GM23248 (cell line): ENCODE data around the gene SEMA5B. TPM values are rescaled to one million over a fixed set of nuclear protein-coding genes. Genes with fewer than 3 reads are reported as not detected.
A peak's percentile ranks its signal among the peaks of the same experiment; 100 is the strongest.

ENCODE experiments used
- DNase-seq: peaks from one replicate; pipeline ENCODE4 v3.0.0-alpha.2; 2015
- H2AFZ ChIP-seq: fragments of 200-600 bp; sonication (generic); 2 replicates; pipeline ENCODE4 v1.6.1; 2016; ENCODE audit warnings: antibody characterized with exemption
- H3F3A ChIP-seq: fragments of 200-600 bp; sonication (generic); 2 replicates; pipeline ENCODE4 v1.6.1; 2016; ENCODE audit warnings: mild to moderate bottlenecking, antibody characterized with exemption, mixed run types; ENCODE audit not compliant: insufficient read depth
- H3K27ac ChIP-seq: fragments of 200-600 bp; sonication (generic); 2 replicates; pipeline ENCODE4 v1.5.1; 2016; ENCODE audit warnings: mild to moderate bottlenecking
- H3K27me3 ChIP-seq: fragments of 200-600 bp; sonication (generic); replicated peaks from 2 replicates; pipeline ENCODE4 v1.6.1; 2016; ENCODE audit warnings: mild to moderate bottlenecking; ENCODE audit not compliant: insufficient read depth
- H3K36me3 ChIP-seq: fragments of 200-600 bp; sonication (generic); 2 replicates; pipeline ENCODE4 v1.6.1; 2016; ENCODE audit warnings: low read depth, mild to moderate bottlenecking
- H3K4me1 ChIP-seq: fragments of 200-600 bp; sonication (generic); 2 replicates; pipeline ENCODE4 v1.6.1; 2016; ENCODE audit warnings: mild to moderate bottlenecking; ENCODE audit not compliant: insufficient read depth
- H3K4me2 ChIP-seq: fragments of 200-600 bp; sonication (generic); one replicate; pipeline ENCODE4 v1.6.1; 2016; ENCODE audit warnings: mild to moderate bottlenecking; ENCODE audit not compliant: unreplicated experiment
- H3K4me3 ChIP-seq: fragments of 200-600 bp; sonication (generic); 2 replicates; pipeline ENCODE4 v1.5.1; 2016; ENCODE audit warnings: mild to moderate bottlenecking
- H3K79me2 ChIP-seq: fragments of 200-600 bp; sonication (generic); 2 replicates; pipeline ENCODE4 v1.6.1; 2016; ENCODE audit warnings: mild to moderate bottlenecking; ENCODE audit not compliant: insufficient read depth
- H3K9ac ChIP-seq: fragments of 200-600 bp; sonication (generic); 2 replicates; pipeline ENCODE4 v1.6.1; 2016; ENCODE audit warnings: mild to moderate bottlenecking
- H3K9me2 ChIP-seq: fragments of 200-600 bp; sonication (generic); 2 replicates; pipeline ENCODE4 v1.6.1; 2016; ENCODE audit warnings: mixed run types, mild to moderate bottlenecking, moderate library complexity; ENCODE audit not compliant: insufficient read depth
- H3K9me3 ChIP-seq: fragments of 200-600 bp; sonication (generic); one replicate; pipeline ENCODE4 v1.6.1; 2017; ENCODE audit warnings: low read depth
- H4K20me1 ChIP-seq: fragments of 200-600 bp; sonication (generic); 2 replicates; pipeline ENCODE4 v1.6.0; 2016; ENCODE audit not compliant: insufficient read depth
- EZH2 ChIP-seq: fragments of 200-600 bp; sonication (generic); IDR thresholded peaks from 2 replicates; pipeline ENCODE4 v1.6.1; 2018; ENCODE audit warnings: antibody characterized with exemption, mild to moderate bottlenecking; ENCODE audit not compliant: insufficient read depth, poor library complexity, severe bottlenecking
- EZH2phosphoT487 ChIP-seq: fragments of 200-600 bp; sonication (generic); IDR thresholded peaks from 2 replicates; pipeline ENCODE4 v1.6.1; 2018; ENCODE audit warnings: antibody characterized with exemption, moderate library complexity, mild to moderate bottlenecking, low read depth; ENCODE audit not compliant: insufficient read depth
- WGBS, 2 experiments: methylation state at CpG; one replicate each; pipeline ENCODE4 v1.1.6; 2015 to 2017; ENCODE audit warnings: low lambda C conversion rate in 2 of 2, low coverage in 1 of 2; ENCODE audit errors: missing lambda C conversion rate in 2 of 2; 5-methylcytosine and 5-hydroxymethylcytosine counted together
- in situ Hi-C: fragments of 300-500 bp; cut with MboI; formaldehyde crosslinking; loops from 2 replicates; pipeline ENCODE4 v1.15.0; 2020
- polyA plus RNA-seq: library from polyadenylated mRNA; unstranded; fragments of >200 nt; fragmentation: Nextera tagmentation; extraction: Ambion mirVana; gene quantifications from 2 replicates; pipeline ENCODE4 v1.2.1, GENCODE V29; 2016
- total RNA-seq: library from RNA; depleted of rRNA; stranded (reverse); fragments of >200 nt; shearing (Covaris generic); gene quantifications from 2 replicates; pipeline ENCODE4 v1.2.3, GENCODE V29; 2014

Gene SEMA5B
- total and polyA plus RNA-seq, 2 experiments from 2014 or later, result not detected

DNA sequence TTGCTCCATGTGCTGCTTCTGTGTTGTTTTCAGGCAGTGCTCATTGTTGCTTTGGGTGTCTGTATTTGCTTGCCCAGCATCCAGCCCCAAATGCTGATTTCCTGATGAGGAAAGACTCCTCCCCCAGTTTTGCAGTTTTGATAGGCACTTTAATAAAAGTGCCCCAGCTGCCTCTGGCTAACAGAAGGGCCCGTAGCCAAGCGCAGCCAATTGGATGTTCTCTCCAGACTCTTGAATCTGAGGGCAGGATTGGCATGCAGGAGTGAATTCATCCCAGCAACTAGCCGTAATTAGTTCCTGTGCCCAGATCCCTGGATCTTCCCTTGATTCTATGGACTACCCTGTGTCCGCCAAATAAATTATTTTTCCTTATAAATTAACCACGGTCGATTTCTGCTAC is 14.8 kb upstream of the SEMA5B start:
- Histone ChIP-seq H3F3A (no peaks in the 10 kb centered on the region), H2AFZ (no peak overlapping the region), H3K9me3 (no peaks in the 10 kb centered on the region), H3K4me2 (no peak overlapping the region), H3K9me2 (no peaks in the 10 kb centered on the region), H3K36me3 (no peaks in the 10 kb centered on the region), H3K27ac (no peak overlapping the region), H3K4me3 (no peak overlapping the region), H4K20me1 (no peaks in the 10 kb centered on the region), H3K79me2 (no peaks in the 10 kb centered on the region), H3K4me1 (no peaks in the 10 kb centered on the region), H3K9ac (no peak overlapping the region), H3K27me3 (peaks cover 36% of the 10 kb centered on the region)
- 89 to 95% methylated on average over 6 of the region's 6 CpGs for WGBS, 2 experiments
- no peak for DNase-seq
- in situ Hi-C loops, result no loop called here
- no peak for TF ChIP-seq EZH2
- no peak for TF ChIP-seq EZH2phosphoT487

DNA sequence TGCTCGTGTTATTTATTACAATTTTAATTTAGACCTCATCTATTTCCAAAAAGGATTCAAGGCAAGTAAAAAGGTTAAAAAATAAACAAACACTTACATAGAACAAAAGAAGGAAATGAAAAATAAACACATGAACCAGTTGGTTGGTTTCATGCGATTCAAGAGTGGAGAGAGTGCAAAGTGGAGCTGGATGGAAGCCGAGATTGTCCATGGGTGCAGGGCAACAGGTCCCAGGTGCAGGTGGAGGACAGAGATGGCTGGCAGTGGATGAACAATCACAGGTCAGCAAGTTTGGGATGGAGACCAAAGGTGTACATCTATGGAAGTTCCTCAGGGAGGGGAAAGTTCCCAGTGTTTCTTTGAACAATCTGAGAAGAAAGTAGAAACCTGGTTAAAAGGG is 11.6 kb upstream of the SEMA5B start:
- H3K4me1 ChIP-seq, result peaks cover 7% of the 10 kb centered on the region; the same call in 1 of the 2 replicates
- no peaks in the 10 kb centered on the region for H3K79me2 ChIP-seq
- 28 to 29% methylated on average over 3 of the region's 3 CpGs for WGBS, 2 experiments
- TF ChIP-seq EZH2phosphoT487, result no peak
- no peak for TF ChIP-seq EZH2
- no peak for DNase-seq
- peaks cover 36% of the 10 kb centered on the region for H3K27me3 ChIP-seq
- H4K20me1 ChIP-seq, result no peaks in the 10 kb centered on the region
- H3K9me3 ChIP-seq, result no peaks in the 10 kb centered on the region
- no peak overlapping the region for H2AFZ ChIP-seq
- in situ Hi-C loops, result no loop called here
- no peak overlapping the region for H3K27ac ChIP-seq
- peaks cover 6% of the 10 kb centered on the region; the same call in 1 of the 2 replicates for H3F3A ChIP-seq
- no peak overlapping the region for H3K4me3 ChIP-seq
- H3K9me2 ChIP-seq, result no peaks in the 10 kb centered on the region
- no peak overlapping the region for H3K9ac ChIP-seq
- H3K36me3 ChIP-seq, result no peaks in the 10 kb centered on the region
- H3K4me2 ChIP-seq, result no peak overlapping the region

- no peak overlapping the region for H3K4me3 ChIP-seq
- no peaks in the 10 kb centered on the region for H4K20me1 ChIP-seq
- H3K27ac ChIP-seq, result no peak overlapping the region
- peaks cover 7% of the 10 kb centered on the region; the same call in 1 of the 2 replicates for H3K4me1 ChIP-seq
- no peak for DNase-seq
- H3K9me3 ChIP-seq, result no peaks in the 10 kb centered on the region
- in situ Hi-C loops, result no loop called here
- H3K9ac ChIP-seq, result no peak overlapping the region
- peaks cover 6% of the 10 kb centered on the region; the same call in 1 of the 2 replicates for H3F3A ChIP-seq
- H3K79me2 ChIP-seq, result no peaks in the 10 kb centered on the region
- H3K27me3 ChIP-seq, result peaks cover 36% of the 10 kb centered on the region
- no peak overlapping the region for H2AFZ ChIP-seq
- H3K4me2 ChIP-seq, result no peak overlapping the region
- no peaks in the 10 kb centered on the region for H3K36me3 ChIP-seq
- H3K9me2 ChIP-seq, result no peaks in the 10 kb centered on the region
- TF ChIP-seq EZH2 (no peak), EZH2phosphoT487 (no peak)
Measured at GRCh38 chr3:123038751-123039150, 11.2 kb upstream of the SEMA5B start.

DNA sequence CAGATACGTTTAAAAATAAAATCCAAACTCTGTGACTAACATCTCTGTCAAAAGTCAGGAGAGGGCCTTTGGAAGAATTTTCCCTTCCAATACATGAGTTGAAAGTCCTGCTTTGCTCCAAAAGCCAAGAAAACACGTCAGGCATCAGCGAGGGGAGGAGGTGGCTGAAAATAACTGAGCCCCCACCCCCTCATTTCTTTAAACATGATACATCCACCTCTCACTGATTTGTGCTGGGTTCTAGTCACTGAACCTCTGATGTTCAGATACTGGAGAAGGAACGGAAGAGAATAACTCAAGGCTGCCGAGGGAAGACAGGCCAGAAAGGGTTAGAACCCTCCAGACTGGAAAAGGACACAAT is 9.4 kb upstream of the SEMA5B start:
- in situ Hi-C loops, result no loop called here
- H3K4me1 ChIP-seq, result peaks cover 7% of the 10 kb centered on the region; the same call in 1 of the 2 replicates
- no peaks in the 10 kb centered on the region for H4K20me1 ChIP-seq
- no peaks in the 10 kb centered on the region for H3K9me2 ChIP-seq
- H3F3A ChIP-seq, result peaks cover 6% of the 10 kb centered on the region; the same call in 1 of the 2 replicates
- no peaks in the 10 kb centered on the region for H3K36me3 ChIP-seq
- no peaks in the 10 kb centered on the region for H3K79me2 ChIP-seq
- peaks cover 39% of the 10 kb centered on the region for H3K27me3 ChIP-seq
- H3K4me2 ChIP-seq, result no peak overlapping the region
- WGBS, 2 experiments, result 50 to 65% methylated on average over 5 of the region's 5 CpGs
- H3K4me3 ChIP-seq, result no peak overlapping the region
- H3K9me3 ChIP-seq, result no peaks in the 10 kb centered on the region
- no peak overlapping the region for H3K27ac ChIP-seq
- TF ChIP-seq EZH2 (no peak), EZH2phosphoT487 (no peak)
- DNase-seq, result no peak
- H3K9ac ChIP-seq, result no peak overlapping the region
- no peak overlapping the region for H2AFZ ChIP-seq

GRCh38 chr3:123036352-123037014 is 8.9 kb upstream of the SEMA5B start:
- Histone ChIP-seq H3K79me2 (no peaks in the 10 kb centered on the region), H3K27me3 (peaks cover 36% of the 10 kb centered on the region), H3K4me2 (no peak overlapping the region), H3K9me3 (no peaks in the 10 kb centered on the region), H3K4me1 (peaks cover 7% of the 10 kb centered on the region; the same call in 1 of the 2 replicates), H3K9me2 (no peaks in the 10 kb centered on the region), H3K4me3 (no peak overlapping the region), H4K20me1 (no peaks in the 10 kb centered on the region), H3K36me3 (no peaks in the 10 kb centered on the region), H3K9ac (no peak overlapping the region), H2AFZ (no peak overlapping the region), H3F3A (peaks cover 6% of the 10 kb centered on the region; the same call in 1 of the 2 replicates), H3K27ac (no peak overlapping the region)
- WGBS, 2 experiments, result 18 to 20% methylated on average over 8 of the region's 8 CpGs
- no peak for TF ChIP-seq EZH2phosphoT487
- TF ChIP-seq EZH2, result no peak
- in situ Hi-C loops, result no loop called here
- peak; percentile 81 for DNase-seq
